NCI-H2171 (cell line): ENCODE results near the gene MGAT5B.
"Not testable (repeated sequence)": the region's sequence is repeated elsewhere in the genome, so short reads cannot be mapped to it uniquely, and the experiment has no call there.

ENCODE experiments used
- DNase-seq: peaks from one replicate; lab custom pipeline; 2025; lab: John Stamatoyannopoulos, UW

The MGAT5B gene

GRCh38 chr17:76951375-76951905 is 83.2 kb downstream of the MGAT5B start:
- DNase-seq, result peak; percentile 81

- no peak for DNase-seq
These were observed 84.2 kb downstream of the MGAT5B start for GRCh38 chr17:76952402-76952801.

GRCh38 chr17:76953066-76953465 is 84.9 kb downstream of the MGAT5B start:
- DNase-seq, result no peak

- DNase-seq, result peak; percentile 34
These were observed 85.7 kb downstream of the MGAT5B start for GRCh38 chr17:76953946-76954345.

GRCh38 chr17:76955191-76955590 is 87.0 kb downstream of the MGAT5B start:
- no peak for DNase-seq

GRCh38 chr17:76956846-76957540 is 88.8 kb downstream of the MGAT5B start:
- DNase-seq, result no peak

GRCh38 chr17:76957678-76958464 is 89.7 kb downstream of the MGAT5B start:
- no peak for DNase-seq

- no peak for DNase-seq
These were observed 90.8 kb downstream of the MGAT5B start for GRCh38 chr17:76958974-76959373.

GRCh38 chr17:76961869-76962268 is 93.7 kb downstream of the MGAT5B start:
- DNase-seq, result no peak

GRCh38 chr17:76962858-76963257 is 94.7 kb downstream of the MGAT5B start:
- DNase-seq, result no peak

- DNase-seq, result no peak
These were observed 97.8 kb downstream of the MGAT5B start for GRCh38 chr17:76966016-76966415.

- no peak for DNase-seq
These were observed 98.4 kb downstream of the MGAT5B start for GRCh38 chr17:76966486-76967181.

GRCh38 chr17:76967762-76968161 is 99.6 kb downstream of the MGAT5B start:
- DNase-seq, result no peak

- DNase-seq, result peak; percentile 88
These were observed 100.7 kb downstream of the MGAT5B start for GRCh38 chr17:76968707-76969597.

GRCh38 chr17:76969598-76970172 is 101.5 kb downstream of the MGAT5B start:
- DNase-seq, result peak; percentile 42

- not testable (repeated sequence) for DNase-seq
These were observed 102.0 kb downstream of the MGAT5B start for GRCh38 chr17:76970228-76970627.

- DNase-seq, result peak; percentile 28
These were observed 103.9 kb downstream of the MGAT5B start for GRCh38 chr17:76972046-76972641.

- no peak for DNase-seq
These were observed 104.8 kb downstream of the MGAT5B start for GRCh38 chr17:76973040-76973439.

GRCh38 chr17:76974721-76975120 is 106.5 kb downstream of the MGAT5B start:
- no peak for DNase-seq

GRCh38 chr17:76978050-76978449 is 109.8 kb downstream of the MGAT5B start:
- not testable (repeated sequence) for DNase-seq
